ENCODE results near the gene SLC40A1.

SLC40A1 gene

DNA sequence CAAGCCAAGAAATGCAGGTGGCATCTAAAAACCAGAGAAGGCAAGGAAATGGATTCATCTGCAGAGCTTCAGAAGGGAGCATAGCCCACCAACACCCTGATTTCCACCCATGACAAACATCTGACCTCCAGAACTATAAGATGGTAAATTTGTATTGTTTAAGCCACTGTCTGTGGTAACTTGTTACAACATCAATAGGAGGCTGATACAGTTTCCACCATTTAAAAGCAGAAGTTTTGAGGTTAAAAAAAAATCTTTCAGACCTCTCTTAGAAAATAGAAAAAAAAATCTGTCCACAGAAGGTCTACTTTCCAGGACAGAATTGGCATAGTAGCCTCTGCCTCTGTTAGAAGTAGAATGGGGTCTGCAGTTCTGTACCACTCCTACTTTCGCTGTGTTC, 37.2 kb downstream of the SLC40A1 start:
- in situ Hi-C loops (cut with MboI; ENCODE audit: low sequenced_read_pairs), result no loop called here

DNA sequence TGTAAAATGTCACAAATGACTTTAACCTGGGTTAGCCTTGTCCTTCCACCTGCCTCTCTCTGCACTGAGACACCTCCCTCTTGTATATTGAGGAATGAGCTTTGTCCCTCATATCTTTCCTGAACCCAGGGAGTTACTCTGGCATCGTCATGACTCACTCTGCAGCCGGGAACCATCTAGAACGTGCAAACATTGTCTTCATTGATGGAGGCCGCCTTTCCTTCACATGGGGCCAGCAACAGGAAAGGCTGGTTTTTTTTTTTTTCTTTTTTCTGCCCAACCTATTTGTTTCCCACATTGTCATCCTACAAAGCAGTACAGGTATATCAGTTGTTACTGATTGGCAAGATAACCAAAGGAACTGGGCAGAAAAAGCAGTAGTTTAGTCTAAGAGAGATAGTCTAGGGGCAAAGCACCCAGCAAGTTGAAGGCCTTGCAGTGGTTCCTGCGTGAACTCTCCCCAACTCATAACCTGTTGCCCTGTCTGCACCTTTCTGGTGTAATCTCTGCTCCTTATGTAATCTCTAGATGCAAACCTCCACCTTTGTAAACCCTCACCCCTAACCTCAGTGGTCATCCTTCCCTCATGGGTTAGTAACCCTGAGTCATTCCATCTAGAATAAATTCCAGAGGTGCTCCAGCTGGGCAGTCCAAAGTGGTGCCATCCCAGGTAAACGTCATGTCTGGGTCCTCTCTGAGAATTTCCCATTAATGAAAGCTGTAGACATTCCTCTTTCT, 38.3 kb downstream of the SLC40A1 start:
- in situ Hi-C loops (cut with MboI; ENCODE audit: low sequenced_read_pairs), result no loop called here

DNA sequence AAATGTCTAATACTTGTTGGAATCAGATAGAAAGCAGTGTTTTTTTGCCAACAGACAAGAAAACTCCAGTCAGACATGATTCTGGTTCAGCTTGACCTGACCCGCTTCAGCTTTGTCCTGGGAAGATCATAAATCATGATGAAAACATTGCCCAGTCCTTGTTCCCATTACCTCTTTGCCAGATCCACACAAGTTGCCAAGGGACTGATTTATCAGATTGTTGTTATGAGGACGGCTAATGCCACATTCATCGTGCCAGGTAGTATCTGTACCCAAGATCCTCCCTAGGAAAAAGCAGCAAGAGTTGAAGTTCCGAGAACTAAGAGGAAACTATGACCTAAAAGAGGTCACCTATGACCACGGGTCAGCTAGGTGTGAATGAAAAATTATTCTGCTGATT, 39.0 kb downstream of the SLC40A1 start:
- in situ Hi-C loops (cut with MboI; ENCODE audit: low sequenced_read_pairs), result no loop called here

DNA sequence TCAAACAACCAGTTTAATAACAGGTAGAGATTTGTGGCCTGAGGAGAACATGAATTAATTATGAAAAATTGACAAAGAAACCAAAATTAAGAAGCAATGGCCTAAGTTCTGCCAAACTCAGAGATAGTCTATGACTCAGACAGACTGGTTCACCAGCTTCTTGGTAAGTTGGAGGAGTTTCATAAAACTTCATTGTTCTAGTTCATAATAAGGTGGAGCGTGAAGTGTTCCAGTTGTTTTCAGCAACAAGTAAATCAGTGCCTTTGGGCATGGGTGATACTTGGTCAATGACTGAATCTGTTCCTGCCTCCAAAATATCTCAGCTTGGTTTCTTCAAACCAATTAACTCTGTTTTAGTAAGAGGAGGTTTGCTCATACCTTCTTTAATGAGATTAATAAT, 40.0 kb downstream of the SLC40A1 start:
- in situ Hi-C loops (cut with MboI; ENCODE audit: low sequenced_read_pairs), result no loop called here

DNA sequence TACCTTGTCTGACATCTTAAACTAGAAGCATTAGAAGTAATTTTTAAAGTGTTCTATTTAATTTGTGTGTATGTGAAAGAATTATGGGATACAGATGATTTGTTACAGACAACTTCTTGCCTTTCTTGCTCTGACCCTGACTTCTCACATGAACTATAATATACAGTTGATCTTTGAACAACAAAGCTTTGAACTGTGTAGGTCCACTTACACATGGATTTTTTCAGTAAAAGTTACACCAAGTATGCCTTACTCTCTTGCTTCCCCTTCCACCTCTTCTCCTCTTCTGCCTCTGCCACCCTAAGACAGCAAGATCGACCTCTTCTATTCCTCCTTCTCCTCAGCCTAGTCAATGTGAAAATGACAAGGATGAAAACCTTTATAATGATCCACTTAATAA, 42.2 kb downstream of the SLC40A1 start:
- in situ Hi-C loops (cut with MboI; ENCODE audit: low sequenced_read_pairs), result no loop called here

DNA sequence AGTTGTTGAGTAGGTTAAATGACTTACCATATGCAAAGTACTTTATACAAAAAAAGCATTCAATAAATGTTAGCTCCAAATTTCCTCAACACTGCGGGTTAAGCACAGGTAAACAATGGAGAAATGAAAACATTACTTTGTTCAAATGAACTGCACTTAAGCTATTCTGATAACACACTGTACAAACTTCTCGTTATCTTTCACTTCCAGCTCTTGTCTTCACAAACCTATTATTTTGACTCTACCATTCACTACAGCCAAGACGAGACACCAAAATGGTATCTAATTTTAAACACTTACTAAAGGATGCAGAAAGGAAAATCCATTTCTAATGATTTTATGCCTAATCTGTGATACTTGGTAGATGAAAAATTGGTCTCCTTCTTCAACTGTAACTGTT, 43.8 kb downstream of the SLC40A1 start:
- in situ Hi-C loops (cut with MboI; ENCODE audit: low sequenced_read_pairs), result no loop called here

DNA sequence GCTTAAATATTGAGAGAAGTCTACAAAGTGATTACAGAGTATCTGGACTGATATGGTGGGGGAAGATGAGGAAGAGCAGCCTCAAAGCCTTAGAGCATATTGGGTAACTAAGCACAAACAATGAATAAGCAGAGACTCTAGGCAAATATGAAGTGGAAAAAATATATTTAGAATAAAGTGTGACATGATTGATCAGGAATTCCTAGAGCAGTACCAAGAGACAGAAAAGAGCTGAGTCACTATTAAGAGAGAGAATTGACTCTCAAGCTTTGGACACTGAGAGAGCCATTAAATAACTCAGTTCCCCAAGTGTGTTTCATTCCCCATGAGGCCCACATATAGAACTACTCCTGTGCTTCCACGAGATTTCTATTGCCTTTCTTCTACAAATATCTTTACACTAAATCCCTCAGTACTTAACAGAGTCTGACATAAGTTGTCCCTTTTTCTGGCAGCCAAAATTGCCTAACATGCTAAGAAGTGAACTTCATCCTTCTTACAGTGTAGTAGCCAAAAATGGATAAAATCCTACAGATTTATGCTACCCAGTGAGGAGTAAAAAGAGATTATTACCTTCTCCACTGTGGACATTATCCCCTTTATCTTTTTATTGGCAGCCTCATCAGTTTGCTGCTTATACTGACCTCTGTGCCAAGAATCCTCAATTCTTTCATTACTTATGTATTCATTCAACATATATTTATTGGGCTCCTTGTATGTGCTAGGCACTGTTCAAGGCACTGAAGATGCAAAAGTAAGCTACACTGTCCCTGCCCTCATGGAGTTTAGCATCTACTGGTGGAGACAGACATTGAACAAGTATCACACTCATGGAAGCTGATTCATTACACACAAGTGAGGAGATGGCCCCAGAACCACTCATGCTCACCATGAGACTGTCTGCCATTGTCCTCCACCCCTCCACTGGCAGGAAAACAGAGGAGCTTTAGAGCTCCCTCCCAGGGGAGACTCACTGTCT, 45.4 kb downstream of the SLC40A1 start:
- in situ Hi-C loops (cut with MboI; ENCODE audit: low sequenced_read_pairs), result no loop called here

DNA sequence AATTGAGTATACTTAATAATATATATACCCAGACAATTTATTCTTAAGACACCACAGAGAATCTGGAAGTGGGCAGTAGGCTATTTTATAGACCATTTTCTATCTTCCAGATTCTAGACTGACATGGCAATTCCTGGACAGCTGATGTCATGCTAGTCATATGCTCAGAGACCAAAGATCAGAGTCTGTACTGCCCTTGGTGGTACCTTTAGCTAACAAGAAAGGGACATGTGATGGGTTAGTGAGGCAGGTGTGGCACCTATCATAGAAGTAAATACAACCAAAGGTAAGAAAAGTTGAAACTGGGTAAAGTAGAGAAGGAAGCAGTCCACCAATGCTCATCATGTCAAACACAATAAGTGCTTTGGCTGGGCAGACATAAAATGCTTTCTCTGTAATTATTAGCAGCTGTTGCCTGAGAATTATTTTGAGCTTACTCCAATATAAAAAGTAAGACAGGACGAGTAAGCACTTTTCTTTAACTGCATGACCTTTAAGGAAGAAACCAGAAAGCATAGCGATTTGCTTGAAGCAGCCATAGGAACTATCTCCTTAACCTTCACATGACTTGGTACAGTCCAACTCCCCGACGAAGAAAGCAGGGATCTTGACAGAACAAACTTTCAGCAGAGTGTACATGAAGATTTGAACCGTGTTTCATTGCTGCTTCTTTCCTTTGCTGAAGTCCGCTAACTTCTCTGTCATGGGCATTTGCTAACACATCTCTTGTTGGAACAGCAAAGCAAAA, 47.1 kb downstream of the SLC40A1 start:
- in situ Hi-C loops (cut with MboI; ENCODE audit: low sequenced_read_pairs), result no loop called here

DNA sequence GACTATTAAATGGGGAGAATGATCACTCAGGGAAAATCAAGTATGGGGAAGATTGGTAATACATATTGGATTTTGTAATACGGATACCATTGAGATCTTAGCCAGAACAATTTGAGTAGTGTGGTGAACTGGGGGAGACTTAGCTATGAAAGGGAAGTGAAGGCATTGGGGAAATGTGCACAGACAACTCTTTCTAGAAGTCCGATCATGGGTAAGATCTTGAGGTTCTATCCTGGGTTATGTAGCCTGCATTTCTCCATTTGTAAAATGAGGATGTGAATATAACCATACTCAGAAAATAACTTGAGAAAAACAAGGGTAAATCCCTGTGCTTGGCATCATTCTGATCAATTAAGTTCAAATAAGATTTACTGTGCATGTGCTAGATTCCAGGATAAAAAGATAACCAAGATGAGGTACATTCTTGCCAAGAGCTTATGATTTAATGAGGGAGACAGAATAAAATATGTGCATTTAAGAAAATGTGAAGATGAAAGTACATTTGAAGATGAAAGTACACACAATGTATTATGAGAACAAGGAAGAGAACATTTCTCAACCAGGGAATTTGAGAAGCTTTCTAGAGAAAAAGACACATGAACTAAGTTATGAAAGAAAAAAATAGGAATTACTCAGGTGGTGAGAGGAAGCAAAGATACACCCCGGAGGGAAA, 49.5 kb downstream of the SLC40A1 start:
- in situ Hi-C loops (cut with MboI; ENCODE audit: low sequenced_read_pairs), result no loop called here

DNA sequence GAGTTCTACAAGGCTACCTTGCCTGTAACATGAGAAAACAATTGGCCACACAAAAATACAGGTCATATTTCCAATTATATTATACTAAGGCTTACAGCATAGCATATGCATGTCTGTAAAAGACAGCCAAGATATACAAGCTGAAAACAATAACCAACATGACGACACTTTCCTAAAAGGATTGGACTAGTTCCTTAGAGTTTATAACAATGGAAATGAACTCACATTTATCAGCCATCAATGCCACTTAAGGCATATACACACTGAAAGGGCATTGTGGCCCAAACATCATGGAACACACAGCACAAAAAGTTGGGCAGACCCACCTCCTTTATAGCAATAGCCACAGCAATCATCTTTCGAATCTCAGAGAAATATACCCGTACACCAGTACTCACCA, 52.0 kb downstream of the SLC40A1 start:
- in situ Hi-C loops (cut with MboI; ENCODE audit: low sequenced_read_pairs), result no loop called here

DNA sequence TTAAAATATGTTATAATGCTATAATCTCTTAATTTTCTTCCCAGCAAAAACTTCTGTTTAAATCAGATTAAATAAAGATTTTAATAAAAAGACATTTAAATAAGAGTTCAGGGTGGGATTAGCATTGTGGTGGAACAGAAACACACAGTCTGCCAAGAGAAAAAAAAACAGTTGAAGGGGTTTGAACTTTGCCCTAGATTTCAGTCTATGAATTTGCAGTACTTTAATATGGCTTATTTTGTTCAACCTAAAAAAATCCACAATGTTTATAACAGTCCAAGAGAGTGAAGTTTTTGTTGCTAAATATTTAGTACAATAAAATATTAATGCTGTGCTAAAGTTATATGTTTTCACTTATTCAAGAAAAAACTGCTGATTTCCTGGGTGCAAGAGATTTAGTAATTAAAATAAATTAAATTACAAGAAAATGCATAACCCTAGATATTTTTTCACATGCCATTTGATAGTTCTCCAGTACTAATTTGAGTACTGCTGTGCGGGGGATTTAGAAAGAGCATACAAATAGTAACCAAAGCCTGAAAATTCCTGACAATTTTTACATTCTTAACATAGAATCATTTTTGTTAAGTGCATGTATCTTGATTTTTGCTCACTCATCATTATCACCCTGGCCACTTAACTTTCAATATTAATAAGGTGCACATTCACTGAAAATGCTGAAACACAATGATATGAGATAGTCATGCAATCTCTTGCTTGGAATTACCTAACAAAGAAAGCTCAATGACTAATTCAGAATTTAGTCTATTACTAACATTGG, 52.6 kb downstream of the SLC40A1 start:
- in situ Hi-C loops (cut with MboI; ENCODE audit: low sequenced_read_pairs), result no loop called here

DNA sequence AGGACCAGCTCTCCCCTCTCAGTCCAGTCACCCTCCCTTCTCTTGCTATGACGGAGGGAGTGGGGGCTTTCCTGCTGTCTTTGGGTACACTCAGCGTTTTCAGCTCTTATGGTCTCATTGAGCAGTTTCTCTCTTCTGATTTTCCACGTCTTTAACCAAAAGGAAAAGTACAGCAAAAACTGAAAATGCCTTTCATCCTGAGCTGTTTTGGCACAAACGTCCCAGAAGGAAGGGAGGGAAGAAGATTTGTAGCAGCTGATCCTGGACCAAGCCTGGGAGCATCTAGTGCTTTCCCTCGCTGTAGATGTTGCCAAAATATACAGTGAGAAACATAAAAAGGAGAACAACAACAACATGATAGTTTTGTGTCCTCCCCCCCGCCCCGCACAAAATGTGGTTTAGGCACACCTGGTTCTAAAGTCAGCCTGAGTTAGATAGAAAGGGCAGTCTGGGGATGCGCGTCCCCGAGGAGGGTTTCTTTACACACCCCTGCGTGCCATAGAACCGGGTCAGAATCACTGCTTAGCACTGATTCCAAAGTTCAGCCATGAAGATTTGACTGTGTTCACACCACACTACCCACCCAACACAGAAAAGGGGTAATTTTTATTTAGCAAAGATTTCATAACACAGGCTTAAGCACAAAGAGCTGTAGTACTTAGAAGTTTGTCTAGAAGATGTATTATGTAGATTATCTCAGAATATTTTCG, 53.4 kb downstream of the SLC40A1 start:
- in situ Hi-C loops (cut with MboI; ENCODE audit: low sequenced_read_pairs), result no loop called here

DNA sequence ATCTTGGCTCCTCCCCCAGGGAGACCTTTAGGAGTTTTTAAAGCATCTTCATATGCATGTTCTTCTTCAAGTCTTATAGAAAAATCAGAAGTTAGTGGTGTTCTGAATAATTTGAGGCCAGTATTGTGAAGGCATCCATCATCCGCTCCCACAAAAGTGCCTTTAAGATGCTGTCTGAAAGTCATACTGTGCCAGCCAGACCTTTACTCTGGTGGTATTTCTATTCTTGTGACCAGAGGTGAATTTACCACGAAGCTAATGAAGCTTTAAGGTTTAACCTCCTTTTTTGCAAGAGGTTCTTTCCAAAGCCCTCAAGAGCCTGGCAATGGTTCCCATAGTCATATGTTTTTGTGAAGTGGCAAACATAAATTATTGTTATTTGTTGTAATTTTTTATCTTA, 54.3 kb downstream of the SLC40A1 start:
- in situ Hi-C loops (cut with MboI; ENCODE audit: low sequenced_read_pairs), result no loop called here

DNA sequence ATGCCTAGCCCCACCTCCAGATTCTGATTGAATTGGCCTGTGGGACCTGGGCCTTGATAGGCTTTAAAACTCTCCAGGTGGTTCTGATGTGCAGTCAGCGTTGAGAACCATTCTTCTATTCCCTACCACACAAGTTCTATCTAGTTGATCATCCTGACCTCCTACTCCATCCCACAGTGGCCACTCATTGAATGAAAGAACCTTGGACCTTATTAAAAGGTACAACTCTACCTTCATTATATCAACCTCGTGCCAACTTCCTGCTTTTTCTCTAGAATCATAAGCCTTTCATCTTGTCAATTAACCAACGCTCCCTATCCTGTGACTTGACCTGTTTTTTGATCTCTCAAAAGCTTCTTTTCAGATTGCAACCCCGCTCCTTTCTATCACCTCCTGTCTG, 55.8 kb downstream of the SLC40A1 start:
- in situ Hi-C loops (cut with MboI; ENCODE audit: low sequenced_read_pairs), result no loop called here

DNA sequence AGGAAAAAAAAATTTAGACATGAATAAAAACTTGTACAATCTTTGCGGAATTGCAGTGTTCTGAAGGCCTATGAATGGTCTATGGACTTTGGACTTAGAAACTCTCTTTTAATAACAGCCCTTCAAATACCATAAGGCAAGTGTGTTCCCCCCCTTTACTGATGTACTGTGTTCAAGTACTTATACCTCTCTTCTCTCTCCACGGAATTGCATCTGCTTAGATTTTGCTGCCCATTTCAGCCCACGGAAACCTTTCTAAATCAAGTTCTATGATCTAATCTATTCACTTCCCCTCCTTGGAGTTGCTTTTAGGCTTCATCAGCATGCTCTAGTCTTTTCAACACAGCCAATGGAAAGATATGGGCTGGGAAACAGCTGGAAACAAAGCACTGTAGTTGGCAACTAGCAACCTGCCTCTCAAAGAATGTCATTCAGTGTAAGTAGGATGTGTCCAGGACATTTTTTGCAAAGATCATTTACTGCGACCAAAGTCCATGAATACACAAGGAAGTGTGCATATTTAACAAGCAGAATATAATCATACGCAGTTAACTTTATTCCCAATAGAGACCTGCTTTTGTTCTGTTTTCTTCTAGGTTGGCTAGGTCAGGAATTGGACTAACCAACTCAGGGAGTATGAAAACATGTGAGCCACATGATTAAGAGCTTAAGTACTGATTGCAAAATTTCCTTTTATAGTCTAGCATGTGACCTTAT, 58.0 kb downstream of the SLC40A1 start:
- in situ Hi-C loops (cut with MboI; ENCODE audit: low sequenced_read_pairs), result no loop called here

DNA sequence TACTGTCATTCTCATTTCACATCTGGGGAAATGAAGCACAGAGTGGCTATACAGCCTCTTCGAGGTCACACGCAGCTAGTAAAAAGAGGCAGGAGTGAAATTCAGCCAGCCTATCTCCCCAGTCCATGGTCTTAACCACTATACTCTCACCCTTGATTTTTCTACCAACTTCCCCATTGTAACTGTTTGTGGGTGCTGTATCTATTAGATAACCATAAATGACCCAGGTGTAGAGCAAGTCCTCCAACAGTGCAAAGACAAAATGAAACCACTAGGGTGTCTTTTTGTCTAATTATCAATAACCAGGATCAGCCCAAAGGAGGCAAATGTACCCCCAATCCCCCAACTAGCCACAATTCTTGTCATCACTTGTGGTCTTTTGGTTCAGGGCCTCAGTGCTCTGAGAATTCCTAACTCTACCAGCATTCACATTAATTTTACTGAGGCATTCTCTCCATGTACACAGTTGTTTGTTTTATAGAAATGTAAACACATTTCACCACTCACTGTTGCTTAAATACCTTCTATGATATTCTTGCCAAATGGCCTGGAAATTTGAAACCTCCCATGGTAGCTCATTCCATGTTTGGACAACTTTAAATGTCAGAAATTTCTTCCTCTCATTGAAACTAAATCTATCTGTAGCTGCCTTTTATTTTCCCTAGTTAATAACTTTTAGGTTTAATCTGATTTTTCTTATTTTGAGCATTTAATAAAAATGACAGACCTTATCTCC, 58.7 kb downstream of the SLC40A1 start:
- in situ Hi-C loops (cut with MboI; ENCODE audit: low sequenced_read_pairs), result no loop called here

DNA sequence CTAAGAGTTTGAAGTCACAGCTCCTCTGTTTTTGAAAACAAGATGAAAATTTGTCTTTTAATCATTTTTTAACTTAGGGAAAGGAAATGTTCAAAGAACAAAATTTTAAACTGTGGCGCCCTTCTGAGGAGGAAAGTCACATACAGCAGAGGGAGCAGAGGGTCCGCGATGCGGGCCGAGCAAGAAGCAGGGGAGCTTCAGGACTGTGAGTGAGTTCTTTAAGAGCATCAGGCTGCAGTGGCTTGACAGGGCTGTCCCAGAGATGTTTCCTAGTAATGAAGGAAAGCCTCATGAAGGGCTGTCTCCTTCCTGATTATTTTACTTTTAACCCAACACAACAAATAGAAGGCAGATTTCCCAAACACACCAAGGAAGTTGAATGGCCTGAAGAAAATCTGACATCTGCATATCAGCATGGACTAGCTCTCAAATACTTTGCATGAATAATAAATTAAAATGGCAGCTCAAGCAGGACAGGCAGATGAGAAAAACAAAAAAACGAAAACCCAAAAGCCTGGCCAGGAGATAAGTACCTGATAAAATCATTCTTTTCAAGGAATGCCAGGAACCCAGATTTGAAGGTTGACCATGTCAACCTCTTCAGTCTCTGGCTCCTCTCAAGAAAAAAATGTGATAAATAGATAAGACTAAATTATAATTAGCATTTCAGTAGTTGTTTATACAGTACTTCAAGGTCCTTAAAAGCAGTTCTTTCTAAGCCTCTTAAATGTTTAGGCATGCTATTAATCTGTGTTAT, 60.8 kb downstream of the SLC40A1 start:
- in situ Hi-C loops (cut with MboI; ENCODE audit: low sequenced_read_pairs), result no loop called here

All from HL-60/S4 treated with retinoic acid at 250 ng/mL for 4 days and 3 days (cell line).